Brain microvascular endothelial cell (primary cell): ENCODE results near the gene SETD3.

Experiments
- DNase-seq: peaks from one replicate; pipeline ENCODE4 v3.0.0-alpha.2; 2020
- H3K27ac ChIP-seq: fragments of 250-450 bp; sonication (Bioruptor Pico); 2 replicates; pipeline ENCODE4 v1.5.1; 2020; ENCODE audit warnings: mild to moderate bottlenecking, moderate library complexity
- H3K27me3 ChIP-seq: fragments of 250-450 bp; sonication (Bioruptor Pico); replicated peaks from 2 replicates; pipeline ENCODE4 v1.5.1; 2020; ENCODE audit warnings: mild to moderate bottlenecking
- H3K36me3 ChIP-seq: fragments of 250-450 bp; sonication (Bioruptor Pico); replicated peaks from 2 replicates; pipeline ENCODE4 v1.5.1; 2020; ENCODE audit warnings: mild to moderate bottlenecking
- H3K4me3 ChIP-seq: 2 replicates; pipeline ENCODE4 v1.5.1; 2011; ENCODE audit warnings: low read depth, mild to moderate bottlenecking, control low read depth, low read length, moderate library complexity
- CTCF ChIP-seq: IDR thresholded peaks from 2 replicates; pipeline ENCODE4 v1.5.1; 2011; ENCODE audit warnings: low read depth, mild to moderate bottlenecking, moderate library complexity, low read length, control low read depth, inconsistent platforms; ENCODE audit errors: missing control alignments
- in situ Hi-C: cut with HindIII; loops from 2 replicates; pipeline ENCODE4 v1.10.0; 2017; ENCODE audit warnings: low sequenced_read_pairs, low pct_ligation_motif_present

Gene SETD3

GRCh38 chr14:99361596-99362215 is 119.0 kb downstream of the SETD3 start:
- Histone ChIP-seq H3K4me3 (no peak overlapping the region), H3K36me3 (no peaks in the 10 kb centered on the region), H3K27ac (no peak overlapping the region), H3K27me3 (no peaks in the 10 kb centered on the region)
- DNase-seq, result no peak
- in situ Hi-C loops, result no loop called here
- TF ChIP-seq CTCF, result no peak

GRCh38 chr14:99360774-99361595 is 119.7 kb downstream of the SETD3 start:
- TF ChIP-seq CTCF, result no peak

DNA sequence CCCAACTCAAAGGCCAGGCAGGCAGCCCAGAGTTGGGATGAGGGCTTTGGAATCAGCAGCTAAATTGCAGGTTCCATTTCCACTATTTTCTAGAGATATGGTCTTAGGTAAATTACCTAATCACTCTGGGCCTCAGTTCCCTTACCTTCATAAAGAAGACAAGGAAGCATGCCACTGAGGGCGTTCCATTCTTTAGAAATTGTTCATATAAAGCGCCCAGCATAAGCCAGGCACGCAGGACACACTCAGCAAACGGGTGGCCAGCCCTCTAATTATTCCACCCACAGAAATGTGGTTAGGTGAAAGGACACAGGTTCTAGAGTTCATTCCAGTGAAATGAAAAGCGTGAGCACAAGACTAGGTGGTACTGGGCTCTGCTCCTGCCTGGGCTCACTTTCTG is 120.8 kb downstream of the SETD3 start:
- Histone ChIP-seq H3K36me3 (no peaks in the 10 kb centered on the region), H3K27ac (no peak overlapping the region), H3K4me3 (no peak overlapping the region), H3K27me3 (no peaks in the 10 kb centered on the region)
- in situ Hi-C loops, result no loop called here
- no peak for TF ChIP-seq CTCF
- DNase-seq, result no peak

More at GRCh38 chr14:99360774-99361595, 119.7 kb downstream of the SETD3 start:
- Histone ChIP-seq H3K27ac (no peak overlapping the region), H3K27me3 (no peaks in the 10 kb centered on the region), H3K36me3 (no peaks in the 10 kb centered on the region), H3K4me3 (no peak overlapping the region)
- no peak for DNase-seq
- in situ Hi-C loops, result no loop called here

GRCh38 chr14:99357916-99358390 is 122.7 kb downstream of the SETD3 start:
- Histone ChIP-seq H3K27ac (no peak overlapping the region), H3K27me3 (no peaks in the 10 kb centered on the region), H3K36me3 (no peaks in the 10 kb centered on the region), H3K4me3 (no peak overlapping the region)
- no peak for DNase-seq
- in situ Hi-C loops, result no loop called here
- no peak for TF ChIP-seq CTCF

DNA sequence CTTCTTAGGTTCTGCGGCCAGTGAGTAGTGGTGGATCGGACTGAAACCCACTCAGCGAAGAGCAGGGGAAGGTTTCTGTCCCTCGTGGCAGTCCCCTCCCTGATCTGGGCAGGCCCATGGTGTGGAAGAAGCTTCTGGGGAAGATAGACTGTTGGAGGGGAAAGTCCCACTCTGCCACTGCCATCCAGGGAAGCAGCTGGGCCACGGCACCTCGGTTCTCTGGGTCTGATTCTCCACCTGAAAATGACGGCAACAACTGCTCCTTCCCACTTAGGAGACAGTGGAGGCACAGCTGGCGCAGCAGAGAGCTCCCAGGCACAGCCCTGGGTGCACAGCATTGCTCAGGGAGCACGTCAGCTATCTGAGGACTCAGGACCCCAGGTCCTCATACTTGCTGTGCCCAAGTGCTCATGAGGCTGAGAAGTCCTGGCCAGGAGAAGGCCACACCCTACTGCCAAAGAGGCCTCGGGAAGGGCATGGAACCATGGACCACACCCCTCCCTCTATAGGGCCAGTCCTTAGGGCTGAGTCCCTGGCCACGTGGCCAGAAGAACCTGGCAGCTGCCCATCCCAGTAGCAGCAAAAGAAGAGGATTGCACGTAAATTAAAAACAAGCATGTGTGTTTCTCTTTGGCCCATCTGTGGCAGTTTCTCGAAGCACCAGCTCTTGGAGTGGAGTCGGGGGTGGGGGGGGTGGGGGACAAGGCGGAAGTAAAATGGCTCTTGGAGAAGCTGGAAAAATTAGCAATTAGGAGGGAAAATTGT is 123.3 kb downstream of the SETD3 start:
- Histone ChIP-seq H3K27me3 (no peaks in the 10 kb centered on the region), H3K36me3 (no peaks in the 10 kb centered on the region), H3K4me3 (no peak overlapping the region), H3K27ac (no peak overlapping the region)
- no peak for DNase-seq
- no peak for TF ChIP-seq CTCF
- in situ Hi-C loops, result no loop called here
